Uterus (tissue), 2 donors: ENCODE data around the gene DUS4L.

Experiments used
- CTCF ChIP-seq, 4 experiments: fragments of 200-600 bp in 2 of 4; fragments of 450-650 bp in 2 of 4; sonication (generic) in 2 of 4; IDR thresholded peaks; one replicate each; pipeline ENCODE4 v1.5.1; 2016 to 2019; ENCODE audit warnings: antibody characterized with exemption in 4 of 4, mild to moderate bottlenecking in 2 of 4, moderate library complexity in 1 of 4
- POLR2A ChIP-seq, 2 donors: fragments of 450-650 bp; IDR thresholded peaks; one replicate each; pipeline ENCODE4 v1.6.1; 2016; ENCODE audit warnings: antibody characterized with exemption in 2 of 2, mild to moderate bottlenecking in 1 of 2, moderate library complexity in 1 of 2

- TF ChIP-seq CTCF (IDR thresholded peaks at IDR 0.05) (no peak), POLR2A (IDR thresholded peaks at IDR 0.05) (no peak)
Observed at GRCh38 chr7:107527196-107527595, 36.6 kb upstream of the DUS4L start.
